ENCODE data around the gene EDAR.

GRCh38 chr2:108941767-108942166 lies 47.3 kb downstream of the EDAR start:
- TF ChIP-seq CTCF (IDR thresholded peaks at IDR 0.05) = no peak
- TF ChIP-seq POLR2AphosphoS5 (IDR thresholded peaks at IDR 0.05) = no peak

Measured in stomach (tissue), 4 donors.